Adrenal gland (tissue), 12 donors: ENCODE data around the gene TAF6. TPM values are rescaled to one million over a fixed set of nuclear protein-coding genes. Genes with fewer than 3 reads are reported as not detected.

Experiments
- DNase-seq, 7 donors: peaks; one replicate each; pipeline ENCODE4 v3.0.0-alpha.2; 2019 to 2020
- H3K27ac ChIP-seq, 5 donors: fragments of 200-600 bp; sonication (generic) in 4 of 5; 1 replicate in 3 of 5; 2 replicates in 2 of 5; pipeline versions ENCODE4 v1.5.1 to v1.8.0; 2016 to 2020; ENCODE audit warnings: mild to moderate bottlenecking in 1 of 5
- H3K27me3 ChIP-seq: fragments of 200-600 bp; 2 replicates; pipeline ENCODE4 v1.8.0; 2021
- H3K36me3 ChIP-seq, 2 donors: fragments of 200-600 bp; replicated peaks in 1 of 2; 1 replicate in 1 of 2; 2 replicates in 1 of 2; pipeline versions ENCODE4 v1.5.1 to v1.8.0; 2018 to 2022
- H3K4me1 ChIP-seq, 2 donors: fragments of 200-600 bp; replicated peaks in 1 of 2; 1 replicate in 1 of 2; 2 replicates in 1 of 2; pipeline versions ENCODE4 v1.5.1 to v1.8.0; 2018 to 2021
- H3K4me3 ChIP-seq, 4 donors: fragments of 200-600 bp; sonication (generic) in 3 of 4; one replicate each; pipeline ENCODE4 v1.5.1; 2016 to 2018
- H3K9me3 ChIP-seq, 3 donors: fragments of 200-600 bp; sonication (generic) in 1 of 3; replicated peaks in 1 of 3; 1 replicate in 2 of 3; 2 replicates in 1 of 3; pipeline versions ENCODE4 v1.5.1 to v1.8.0; 2016 to 2021
- CTCF ChIP-seq, 6 experiments: fragments of 450-650 bp in 4 of 6; fragments of 200-600 bp in 2 of 6; sonication (generic) in 1 of 6; IDR thresholded peaks; 1 replicate in 5 of 6; 2 replicates in 1 of 6; pipeline versions ENCODE4 v1.5.1 to v1.8.0; 2016 to 2021; ENCODE audit warnings: antibody characterized with exemption in 6 of 6, mild to moderate bottlenecking in 2 of 6, moderate library complexity in 1 of 6
- POLR2A ChIP-seq, 2 donors: fragments of 450-650 bp; IDR thresholded peaks; one replicate each; pipeline ENCODE4 v1.6.1; 2017; ENCODE audit warnings: antibody characterized with exemption in 2 of 2, mild to moderate bottlenecking in 2 of 2, moderate library complexity in 1 of 2
- WGBS, 4 donors: extraction: QIAGEN DNeasy Blood & Tissue Kit in 2 of 4; methylation state at CpG; one replicate each; pipeline versions ENCODE4 v1.1.5 to v1.1.7; 2013 to 2017; 5-methylcytosine and 5-hydroxymethylcytosine counted together
- intact Hi-C, 2 donors: fragments of 100-400 bp; cut with DNase I; formaldehyde crosslinking; loops; one replicate each; pipeline versions ENCODE4 v1.14.1 to v1.15.0; 2022 to 2023
- polyA plus RNA-seq, 3 donors: library from polyadenylated mRNA; stranded (reverse); fragments of 200-250 nt in 2 of 3; fragments of 350-450 nt in 1 of 3; fragmentation: Illumina TruSeq in 1 of 3; extraction: RNeasy Lipid Tissue Mini Kit (QIAGEN cat#74804) in 1 of 3; gene quantifications; one replicate each; pipeline ENCODE4 v1.2.3, GENCODE V29; 2013 to 2014
- total RNA-seq, 9 donors: library from RNA; depleted of rRNA in 4 of 9; stranded (reverse); fragments of >200 nt in 4 of 9; fragments of 120-200 nt in 1 of 9; fragmentation: NEBNext Ultra II Directional in 1 of 9; extraction: Animal tissue kit (Norgen Biotek cat#: 25700) in 1 of 9; gene quantifications; one replicate each; pipeline versions ENCODE4 v1.1.0 to v1.2.4, GENCODE V29; 2013 to 2023
- donor health status: healthy with polysubstance abuse.
- donor health status: Bipolar disorder and iron deficiency.
- donor health status: DM: yes; HTN: yes; CAD: no.
- donor health status: DM: no; HTN: no; CAD: no.
- donor health status: DM: no; HTN: no; CAD: no.
- donor health status: DM: yes; HTN: yes; CAD: no.

The TAF6 gene
- total and polyA plus RNA-seq, 12 donors, result 16.0 to 141 (median 68.7) TPM

GRCh38 chr7:100095289-100095688 lies 23.9 kb downstream of the TAF6 start:
- H3K9me3 ChIP-seq, result no peaks in the 10 kb centered on the region
- no peak for DNase-seq
- no peak overlapping the region for H3K27ac ChIP-seq
- H3K4me1 ChIP-seq, result peaks cover 8 to 9% of the 10 kb centered on the region in 2 donors
- 82 to 86% (median 86%) methylated on average over 9 of the region's 9 CpGs for WGBS, 4 donors
- peaks cover 0 to 90% of the 10 kb centered on the region in 2 donors for H3K36me3 ChIP-seq
- intact Hi-C loops, result no loop called here
- TF ChIP-seq POLR2A (IDR thresholded peaks at IDR 0.05) (no peak), CTCF (IDR thresholded peaks at IDR 0.05) (no peak)
- no peak overlapping the region for H3K4me3 ChIP-seq
- H3K27me3 ChIP-seq, result no peaks in the 10 kb centered on the region

GRCh38 chr7:100093925-100094486 lies 25.2 kb downstream of the TAF6 start:
- TF ChIP-seq POLR2A (IDR thresholded peaks at IDR 0.05), result no peak
- TF ChIP-seq CTCF (IDR thresholded peaks at IDR 0.05), result no peak

GRCh38 chr7:100093498-100093897 lies 25.7 kb downstream of the TAF6 start:
- peaks cover 0 to 81% of the 10 kb centered on the region in 2 donors for H3K36me3 ChIP-seq
- TF ChIP-seq CTCF (IDR thresholded peaks at IDR 0.05) (no peak), POLR2A (IDR thresholded peaks at IDR 0.05) (no peak)
- 57 to 76% (median 60%) methylated on average over 5 to 13 of the region's 13 CpGs for WGBS, 4 donors

More at GRCh38 chr7:100093925-100094486, 25.2 kb downstream of the TAF6 start:
- WGBS, 4 donors, result 74 to 84% (median 82%) methylated on average over 16 of the region's 16 CpGs
- Histone ChIP-seq H3K36me3 (peaks cover 0 to 86% of the 10 kb centered on the region in 2 donors), H3K4me1 (peaks cover 4 to 10% of the 10 kb centered on the region in 2 donors), H3K27me3 (no peaks in the 10 kb centered on the region), H3K9me3 (no peaks in the 10 kb centered on the region), H3K27ac (no peak overlapping the region), H3K4me3 (no peak overlapping the region)
- DNase-seq, result no peak
- intact Hi-C loops, result no loop called here

GRCh38 chr7:100093054-100093453 lies 26.1 kb downstream of the TAF6 start:
- intact Hi-C loops, result no loop called here
- H3K36me3 ChIP-seq, result peaks cover 0 to 77% of the 10 kb centered on the region in 2 donors
- 55 to 64% (median 58%) methylated on average over 8 of the region's 8 CpGs for WGBS, 4 donors

More at GRCh38 chr7:100093498-100093897, 25.7 kb downstream of the TAF6 start:
- Histone ChIP-seq H3K27me3 (no peaks in the 10 kb centered on the region), H3K4me3 (no peak overlapping the region), H3K9me3 (no peaks in the 10 kb centered on the region), H3K4me1 (peaks cover 6 to 11% of the 10 kb centered on the region in 2 donors), H3K27ac (no peak overlapping the region)
- no peak for DNase-seq
- intact Hi-C loops, result no loop called here

More at GRCh38 chr7:100093054-100093453, 26.1 kb downstream of the TAF6 start:
- DNase-seq, result no peak
- H3K4me1 ChIP-seq, result peaks cover 9 to 15% of the 10 kb centered on the region in 2 donors
- H3K27ac ChIP-seq, result no peak overlapping the region
- no peak overlapping the region for H3K4me3 ChIP-seq
- no peaks in the 10 kb centered on the region for H3K9me3 ChIP-seq
- TF ChIP-seq POLR2A (IDR thresholded peaks at IDR 0.05) (no peak), CTCF (IDR thresholded peaks at IDR 0.05) (no peak)
- no peaks in the 10 kb centered on the region for H3K27me3 ChIP-seq
